Omental fat pad (tissue), 4 donors: ENCODE results near the gene CCL1. TPM values are rescaled to one million over a fixed set of nuclear protein-coding genes. Genes with fewer than 3 reads are reported as not detected.

Source experiments
- ATAC-seq: fragments of 150-250 bp; one replicate; pipeline ENCODE4 v1.9.1; 2016; ENCODE audit warnings: mild to moderate bottlenecking, moderate library complexity; ENCODE audit not compliant: low FRiP score
- DNase-seq: peaks from one replicate; pipeline ENCODE4 v3.0.0-alpha.2; 2019; ENCODE audit warnings: low spot score
- CTCF ChIP-seq, 3 donors: fragments of 450-650 bp; IDR thresholded peaks; one replicate each; pipeline ENCODE4 v1.5.1; 2016 to 2017; ENCODE audit warnings: antibody characterized with exemption in 3 of 3, mild to moderate bottlenecking in 3 of 3, moderate library complexity in 2 of 3
- total RNA-seq, 4 donors: library from RNA; depleted of rRNA; stranded (reverse); fragments of >200 nt; gene quantifications; one replicate each; pipeline ENCODE4 v1.1.0, GENCODE V29; 2016

CCL1 gene
- total RNA-seq, 4 donors from 2014 or later = not detected

GRCh38 chr17:34368196-34368945 is 5.3 kb upstream of the CCL1 start:
- no peak for TF ChIP-seq CTCF (IDR thresholded peaks at IDR 0.05)
- no peak for ATAC-seq

GRCh38 chr17:34367486-34368195 is 4.6 kb upstream of the CCL1 start:
- TF ChIP-seq CTCF (IDR thresholded peaks at IDR 0.05) = no peak

More at GRCh38 chr17:34368196-34368945, 5.3 kb upstream of the CCL1 start:
- DNase-seq = no peak

GRCh38 chr17:34366529-34367107 is 3.6 kb upstream of the CCL1 start:
- no peak for TF ChIP-seq CTCF (IDR thresholded peaks at IDR 0.05)
- DNase-seq (no peak), ATAC-seq (no peak)

More at GRCh38 chr17:34367486-34368195, 4.6 kb upstream of the CCL1 start:
- ATAC-seq (no peak), DNase-seq (no peak)

- no peak for DNase-seq
- TF ChIP-seq CTCF (IDR thresholded peaks at IDR 0.05) = no peak
- no peak for ATAC-seq
Measured at GRCh38 chr17:34366010-34366409, 3.0 kb upstream of the CCL1 start.

- DNase-seq (no peak), ATAC-seq (no peak)
- no peak for TF ChIP-seq CTCF (IDR thresholded peaks at IDR 0.05)
Measured at GRCh38 chr17:34365340-34365739, 2.3 kb upstream of the CCL1 start.

GRCh38 chr17:34364751-34365150 is 1.7 kb upstream of the CCL1 start:
- ATAC-seq = no peak
- no peak for TF ChIP-seq CTCF (IDR thresholded peaks at IDR 0.05)
- DNase-seq = no peak
